AG04449 (cell line): Measurements from ENCODE around the gene ATL3.

Source experiments
- CTCF ChIA-PET: fragments of 350-600 bp; formaldehyde crosslinking; extraction: SDS; loops from one replicate; lab custom pipeline; 2021; ENCODE audit warnings: antibody characterized with exemption; lab: Yijun Ruan, JAX
- POLR2A ChIA-PET: fragments of 400-600, 350-600 bp; formaldehyde crosslinking; extraction: SDS; loops from one replicate; lab custom pipeline; 2020; ENCODE audit warnings: antibody characterized with exemption, inconsistent platforms; lab: Yijun Ruan, JAX
- DNase-seq: peaks from one replicate; pipeline ENCODE4 v3.0.0-alpha.2; 2010; ENCODE audit warnings: low read depth, low spot score
- H3K4me3 ChIP-seq: 2 replicates; pipeline ENCODE4 v1.5.1; 2011; ENCODE audit warnings: low read depth, mild to moderate bottlenecking, control low read depth, low read length
- TF ChIP-seq, protein P1 (sequence below): IDR thresholded peaks from one replicate; pipeline ENCODE4 v1.5.1; 2011; ENCODE audit warnings: mild to moderate bottlenecking, moderate library complexity, low read length, control low read depth, inconsistent platforms; ENCODE audit not compliant: insufficient read depth; ENCODE audit errors: missing control alignments

ATL3 gene

DNA sequence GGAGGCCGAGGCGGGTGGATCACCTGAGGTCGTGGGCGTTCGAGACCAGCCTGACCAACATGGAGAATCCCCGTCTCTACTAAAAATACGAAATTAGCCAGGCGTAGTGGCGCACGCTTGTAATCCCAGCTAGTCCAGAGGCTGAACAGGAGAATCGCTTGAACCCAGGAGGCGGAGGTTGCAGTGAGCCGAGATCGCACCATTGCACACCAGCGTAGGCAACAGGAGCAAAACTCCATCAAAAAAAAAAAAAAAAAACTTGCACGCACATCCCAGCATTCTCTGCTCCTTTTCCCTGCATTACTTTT lies 934 bp upstream of the ATL3 start:
- no peak for DNase-seq
- ChIA-PET POLR2A (interaction anchor here (2.1 kb wide), 1 partner anchor 9 kb away, joined by 10 read pairs; the partner anchor contains the start of gene RTN3), CTCF (interaction anchor here (1.0 to 5.7 kb wide), 3 partner anchors 9 to 96 kb away, joined by 3 to 47 read pairs (median 3); partner anchors contain the start of gene RTN3)
- TF ChIP-seq, protein P1, sequence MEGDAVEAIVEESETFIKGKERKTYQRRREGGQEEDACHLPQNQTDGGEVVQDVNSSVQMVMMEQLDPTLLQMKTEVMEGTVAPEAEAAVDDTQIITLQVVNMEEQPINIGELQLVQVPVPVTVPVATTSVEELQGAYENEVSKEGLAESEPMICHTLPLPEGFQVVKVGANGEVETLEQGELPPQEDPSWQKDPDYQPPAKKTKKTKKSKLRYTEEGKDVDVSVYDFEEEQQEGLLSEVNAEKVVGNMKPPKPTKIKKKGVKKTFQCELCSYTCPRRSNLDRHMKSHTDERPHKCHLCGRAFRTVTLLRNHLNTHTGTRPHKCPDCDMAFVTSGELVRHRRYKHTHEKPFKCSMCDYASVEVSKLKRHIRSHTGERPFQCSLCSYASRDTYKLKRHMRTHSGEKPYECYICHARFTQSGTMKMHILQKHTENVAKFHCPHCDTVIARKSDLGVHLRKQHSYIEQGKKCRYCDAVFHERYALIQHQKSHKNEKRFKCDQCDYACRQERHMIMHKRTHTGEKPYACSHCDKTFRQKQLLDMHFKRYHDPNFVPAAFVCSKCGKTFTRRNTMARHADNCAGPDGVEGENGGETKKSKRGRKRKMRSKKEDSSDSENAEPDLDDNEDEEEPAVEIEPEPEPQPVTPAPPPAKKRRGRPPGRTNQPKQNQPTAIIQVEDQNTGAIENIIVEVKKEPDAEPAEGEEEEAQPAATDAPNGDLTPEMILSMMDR = no peak
- no peak overlapping the region for H3K4me3 ChIP-seq

DNA sequence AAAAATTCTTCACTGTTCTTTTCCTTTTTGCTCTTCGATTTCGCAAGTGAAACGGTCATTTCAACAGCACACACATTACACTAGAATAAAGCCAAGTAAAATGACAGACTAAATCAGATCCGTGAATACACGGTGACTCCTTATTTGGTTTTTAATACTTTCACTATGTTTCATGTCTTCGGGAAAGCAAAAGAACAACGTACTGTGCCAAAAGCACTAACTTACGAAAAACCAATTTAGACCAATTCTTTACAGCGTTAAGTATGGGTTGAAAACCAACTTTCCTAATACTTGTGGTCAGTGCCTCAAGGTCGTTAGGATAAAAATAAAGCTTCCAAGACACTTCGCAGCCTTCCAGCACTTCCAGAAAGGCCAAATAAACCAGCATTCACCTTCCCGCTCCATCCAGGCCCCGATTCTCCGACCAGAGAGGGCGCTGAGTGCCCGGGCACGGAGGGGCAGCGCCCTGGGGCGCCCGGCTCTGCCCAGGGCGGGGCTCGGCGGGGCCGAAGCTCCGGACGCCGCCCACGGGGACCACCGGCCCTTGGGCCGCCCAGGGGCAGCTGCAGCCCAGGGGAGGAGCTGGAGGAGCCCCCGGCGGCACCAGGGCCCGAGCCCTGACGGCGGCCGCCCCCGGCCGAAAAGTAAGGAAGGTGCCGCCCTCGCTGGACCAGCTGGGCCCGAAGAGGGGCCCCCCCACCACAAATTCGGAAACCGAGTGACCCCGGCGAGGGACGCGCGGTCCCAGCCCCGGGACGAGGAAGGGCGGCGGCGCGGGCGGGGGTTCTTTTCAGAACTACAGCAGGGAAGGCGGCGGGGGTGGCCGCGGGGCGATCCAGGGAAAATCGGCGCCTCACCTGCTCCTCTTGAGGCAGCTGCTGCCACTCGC lies 499 bp downstream of the ATL3 start:
- TF ChIP-seq, protein P1 = peak; percentile 56
- CTCF ChIA-PET = interaction anchor here (0.6 to 5.7 kb wide), 9 partner anchors 10 to 97 kb away, joined by 3 to 47 read pairs (median 7); partner anchors contain the start of gene RTN3
- DNase-seq = no peak
- POLR2A ChIA-PET = interaction anchor here (0.9 to 2.1 kb wide), 3 partner anchors 11 to 98 kb away, joined by 3 to 10 read pairs (median 4); partner anchors contain the start of genes RTN3 and ZFTA
- H3K4me3 ChIP-seq = peak overlapping the region; percentile 79

DNA sequence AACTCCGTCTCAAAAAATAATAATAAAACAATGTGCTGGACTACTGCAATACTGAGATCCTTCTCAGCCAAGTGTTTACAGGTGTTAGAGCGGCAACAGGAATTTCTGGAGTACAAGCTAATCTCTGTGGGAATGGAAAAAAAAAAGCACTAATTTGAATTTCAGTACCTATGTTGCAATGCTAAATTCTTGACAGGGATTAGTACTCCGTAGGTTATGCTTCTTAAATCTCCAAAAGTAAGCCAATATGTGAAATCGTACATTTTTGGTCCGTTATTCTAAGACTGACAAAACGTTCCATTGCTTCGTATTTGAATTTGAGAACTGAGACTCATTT lies 1.1 kb downstream of the ATL3 start:
- CTCF ChIA-PET = interaction anchor here (1.2 to 5.7 kb wide), 6 partner anchors 9 to 69 kb away, joined by 4 to 47 read pairs (median 12); partner anchors contain the start of gene RTN3
- H3K4me3 ChIP-seq = peak overlapping the region; percentile 79
- DNase-seq = no peak
- POLR2A ChIA-PET = interaction anchor here (1.4 to 2.1 kb wide), 2 partner anchors 11 to 99 kb away, joined by 4 to 10 read pairs; partner anchors contain the start of genes RTN3 and ZFTA
- TF ChIP-seq, protein P1 = no peak

DNA sequence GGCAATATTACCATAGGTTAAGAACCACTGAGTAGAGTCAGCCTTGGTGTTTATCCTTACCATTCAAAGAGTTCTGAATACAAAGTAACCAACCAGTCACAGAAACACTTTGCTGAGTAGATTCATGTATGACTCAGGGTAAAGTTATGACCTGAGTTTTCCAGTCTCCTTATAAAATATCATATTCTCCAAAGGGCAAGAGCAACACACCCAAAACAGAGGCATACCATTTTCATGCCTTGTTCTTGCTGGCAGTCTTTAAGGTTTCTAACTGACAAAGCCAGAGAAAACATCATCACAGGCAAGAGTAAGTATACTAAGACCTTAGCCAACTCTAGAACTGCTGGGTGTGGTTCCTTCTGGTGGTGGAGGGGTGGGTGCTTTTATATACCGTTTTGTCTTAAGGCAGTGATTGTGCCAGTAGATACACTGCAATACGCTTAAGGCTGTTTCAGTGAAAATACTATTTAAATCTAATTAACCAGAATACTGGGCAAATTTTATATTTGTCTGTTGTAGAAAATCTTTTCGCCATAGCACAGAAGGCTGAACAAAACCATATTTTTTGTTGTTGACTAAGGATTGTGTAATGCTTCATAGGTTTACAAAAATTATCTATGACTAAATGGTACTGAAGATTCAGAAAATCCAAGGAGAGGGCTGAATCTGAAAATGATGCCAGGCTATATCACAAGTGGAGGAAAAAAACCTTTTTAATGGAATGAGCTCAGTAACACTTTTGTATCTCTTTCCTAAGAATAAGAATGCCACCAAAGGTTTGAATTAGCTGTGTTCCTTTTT lies 3.0 kb downstream of the ATL3 start:
- TF ChIP-seq, protein P1 = no peak
- ChIA-PET CTCF (interaction anchor here (1.0 to 4.0 kb wide), 3 partner anchors 10 to 71 kb away, joined by 3 to 29 read pairs (median 14); no protein-coding TSS in a partner anchor), POLR2A (interaction anchor here (1.3 kb wide), 1 partner anchor 14 kb away, joined by 7 read pairs; the partner anchor contains the start of gene RTN3)
- H3K4me3 ChIP-seq = no peak overlapping the region; the same call in 1 of the 2 replicates
- DNase-seq = peak; percentile 85

DNA sequence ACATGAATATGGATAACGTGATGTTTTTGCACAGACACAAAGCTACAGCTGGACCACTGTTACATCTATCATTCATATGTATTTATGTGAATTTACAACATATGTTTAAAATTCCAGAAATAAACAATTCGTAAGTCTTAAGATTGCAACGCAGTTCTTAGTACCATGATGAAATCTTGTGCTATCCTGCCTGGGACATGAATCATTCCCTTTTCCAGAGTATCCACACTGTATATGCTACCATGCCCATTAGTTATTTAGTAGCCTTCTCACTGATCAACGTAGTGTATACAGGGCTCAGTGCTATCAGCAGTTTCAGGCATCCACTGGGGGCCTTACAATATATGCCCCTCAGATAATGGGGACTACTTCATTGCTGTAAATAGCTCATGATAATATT lies 4.3 kb downstream of the ATL3 start:
- H3K4me3 ChIP-seq = no peak overlapping the region
- CTCF ChIA-PET = no interaction called here
- peak; percentile 19 for DNase-seq
- TF ChIP-seq, protein P1 = no peak
- POLR2A ChIA-PET = interaction anchor here (0.6 kb wide), 1 partner anchor 11 kb away, joined by 4 read pairs; no protein-coding TSS in a partner anchor
